ENCODE data around the gene PACS2. TPM values are rescaled to one million over a fixed set of nuclear protein-coding genes. Genes with fewer than 3 reads are reported as not detected.

PACS2 gene
- total RNA-seq (2014; rRNA removed; shearing (Covaris generic)), result 36.7 and 39.7 TPM in 2 replicates
- 9.9 and 10.0 TPM in 2 replicates for polyA plus RNA-seq (2016; fragmentation: Nextera tagmentation; extraction: Ambion mirVana)

- no peaks in the 10 kb centered on the region for H3K27me3 ChIP-seq (replicated peaks; ENCODE audit: insufficient read depth)
- H3K4me2 ChIP-seq (ENCODE audit: unreplicated experiment), result peak within 1 kb of the TSS; percentile 89
- no peaks in the 10 kb centered on the region for H4K20me1 ChIP-seq (ENCODE audit: insufficient read depth)
- H3K27ac ChIP-seq, result peak within 1 kb of the TSS; percentile 34
- peaks cover 29% of the 10 kb centered on the region for H3K79me2 ChIP-seq (ENCODE audit: insufficient read depth)
- in situ Hi-C loops (cut with MboI), result no loop called here
- TF ChIP-seq EZH2 (IDR thresholded peaks at IDR 0.05; ENCODE audit: insufficient read depth, poor library complexity, severe bottlenecking), result no peak
- 0 to 3% methylated on average over 5 to 79 of the region's 163 CpGs for WGBS, 2 experiments (ENCODE audit: low coverage in 1 of 2, low lambda C conversion rate in 2 of 2, missing lambda C conversion rate in 2 of 2)
- H3K9me2 ChIP-seq (ENCODE audit: insufficient read depth), result no peaks in the 10 kb centered on the region
- H3F3A ChIP-seq (ENCODE audit: insufficient read depth), result peaks cover 15% of the 10 kb centered on the region; the same call in 1 of the 2 replicates
- H3K36me3 ChIP-seq (ENCODE audit: low read depth), result no peaks in the 10 kb centered on the region
- peak within 1 kb of the TSS; percentile 90 for H2AFZ ChIP-seq
- H3K9me3 ChIP-seq (ENCODE audit: low read depth), result no peaks in the 10 kb centered on the region
- H3K4me3 ChIP-seq, result peak within 1 kb of the TSS; percentile 72
- DNase-seq, result peak; percentile 94
- peak within 1 kb of the TSS; percentile 77 for H3K9ac ChIP-seq
- peaks cover 29% of the 10 kb centered on the region for H3K4me1 ChIP-seq (ENCODE audit: insufficient read depth)
These were observed at the start of gene PACS2 for GRCh38 chr14:105314287-105315200. Gene PACS2, plus strand, starts transcription at chr14:105314748. Its CDS starts 171 bp downstream, at chr14:105314919.

- Histone ChIP-seq H3F3A (ENCODE audit: insufficient read depth) (no peaks in the 10 kb centered on the region), H2AFZ (no peak overlapping the region), H3K9me2 (ENCODE audit: insufficient read depth) (no peaks in the 10 kb centered on the region), H4K20me1 (ENCODE audit: insufficient read depth) (no peaks in the 10 kb centered on the region; the same call in 1 of the 2 replicates), H3K27ac (no peak overlapping the region), H3K9me3 (ENCODE audit: low read depth) (no peaks in the 10 kb centered on the region), H3K4me2 (ENCODE audit: unreplicated experiment) (no peak overlapping the region), H3K4me3 (no peak overlapping the region), H3K79me2 (ENCODE audit: insufficient read depth) (peaks cover 8% of the 10 kb centered on the region; the same call in 1 of the 2 replicates), H3K4me1 (ENCODE audit: insufficient read depth) (no peaks in the 10 kb centered on the region), H3K36me3 (ENCODE audit: low read depth) (no peaks in the 10 kb centered on the region), H3K27me3 (replicated peaks; ENCODE audit: insufficient read depth) (no peaks in the 10 kb centered on the region), H3K9ac (no peak overlapping the region)
- in situ Hi-C loops (cut with MboI), result no loop called here
- DNase-seq, result no peak
- TF ChIP-seq EZH2 (IDR thresholded peaks at IDR 0.05; ENCODE audit: insufficient read depth, poor library complexity, severe bottlenecking), result no peak
- no peak for TF ChIP-seq EZH2phosphoT487 (IDR thresholded peaks at IDR 0.05; ENCODE audit: insufficient read depth, low read depth)
- 90 to 95% methylated on average over 20 to 21 of the region's 21 CpGs for whole genome bisulfite sequencing, 2 experiments (ENCODE audit: low coverage in 1 of 2, low lambda C conversion rate in 2 of 2, missing lambda C conversion rate in 2 of 2)
These were observed 46.6 kb upstream of the PACS2 start for GRCh38 chr14:105267820-105268548.

GRCh38 chr14:105268736-105269354 is 45.7 kb upstream of the PACS2 start:
- no peaks in the 10 kb centered on the region; the same call in 1 of the 2 replicates for H4K20me1 ChIP-seq (ENCODE audit: insufficient read depth)
- no peaks in the 10 kb centered on the region for H3K9me2 ChIP-seq (ENCODE audit: insufficient read depth)
- no peaks in the 10 kb centered on the region for H3K9me3 ChIP-seq (ENCODE audit: low read depth)
- no peaks in the 10 kb centered on the region for H3K4me1 ChIP-seq (ENCODE audit: insufficient read depth)
- H3F3A ChIP-seq (ENCODE audit: insufficient read depth), result no peaks in the 10 kb centered on the region
- 96 to 97% methylated on average over 16 to 18 of the region's 18 CpGs for WGBS, 2 experiments (ENCODE audit: low coverage in 1 of 2, low lambda C conversion rate in 2 of 2, missing lambda C conversion rate in 2 of 2)
- no peaks in the 10 kb centered on the region for H3K27me3 ChIP-seq (replicated peaks; ENCODE audit: insufficient read depth)
- no peak overlapping the region for H3K9ac ChIP-seq
- H2AFZ ChIP-seq, result no peak overlapping the region
- no peak overlapping the region for H3K4me2 ChIP-seq (ENCODE audit: unreplicated experiment)
- no peak for TF ChIP-seq EZH2 (IDR thresholded peaks at IDR 0.05; ENCODE audit: insufficient read depth, poor library complexity, severe bottlenecking)
- TF ChIP-seq EZH2phosphoT487 (IDR thresholded peaks at IDR 0.05; ENCODE audit: insufficient read depth, low read depth), result no peak
- in situ Hi-C loops (cut with MboI), result no loop called here
- H3K4me3 ChIP-seq, result no peak overlapping the region
- H3K27ac ChIP-seq, result no peak overlapping the region
- DNase-seq, result no peak
- no peaks in the 10 kb centered on the region for H3K36me3 ChIP-seq (ENCODE audit: low read depth)
- H3K79me2 ChIP-seq (ENCODE audit: insufficient read depth), result peaks cover 8% of the 10 kb centered on the region; the same call in 1 of the 2 replicates

GRCh38 chr14:105269405-105269804 is 45.1 kb upstream of the PACS2 start:
- Histone ChIP-seq H3K4me1 (ENCODE audit: insufficient read depth) (no peaks in the 10 kb centered on the region), H3K27ac (no peak overlapping the region), H3F3A (ENCODE audit: insufficient read depth) (no peaks in the 10 kb centered on the region), H3K36me3 (ENCODE audit: low read depth) (no peaks in the 10 kb centered on the region), H3K27me3 (replicated peaks; ENCODE audit: insufficient read depth) (no peaks in the 10 kb centered on the region), H3K4me2 (ENCODE audit: unreplicated experiment) (no peak overlapping the region), H2AFZ (no peak overlapping the region), H3K79me2 (ENCODE audit: insufficient read depth) (peaks cover 8% of the 10 kb centered on the region; the same call in 1 of the 2 replicates), H3K4me3 (no peak overlapping the region), H4K20me1 (ENCODE audit: insufficient read depth) (no peaks in the 10 kb centered on the region; the same call in 1 of the 2 replicates), H3K9ac (no peak overlapping the region), H3K9me2 (ENCODE audit: insufficient read depth) (no peaks in the 10 kb centered on the region), H3K9me3 (ENCODE audit: low read depth) (no peaks in the 10 kb centered on the region)
- no peak for DNase-seq
- no peak for TF ChIP-seq EZH2 (IDR thresholded peaks at IDR 0.05; ENCODE audit: insufficient read depth, poor library complexity, severe bottlenecking)
- no peak for TF ChIP-seq EZH2phosphoT487 (IDR thresholded peaks at IDR 0.05; ENCODE audit: insufficient read depth, low read depth)
- 87 to 88% methylated on average over 10 to 11 of the region's 11 CpGs for WGBS, 2 experiments (ENCODE audit: low coverage in 1 of 2, low lambda C conversion rate in 2 of 2, missing lambda C conversion rate in 2 of 2)
- in situ Hi-C loops (cut with MboI), result no loop called here

Data from GM23248 (cell line).